Tibial nerve (tissue), 4 donors: ENCODE data around the gene HOXB4.

Source experiments
- CTCF ChIP-seq, 5 experiments: fragments of 200-600 bp in 3 of 5; fragments of 450-650 bp in 2 of 5; sonication (generic) in 3 of 5; IDR thresholded peaks; one replicate each; pipeline ENCODE4 v1.5.1; 2016 to 2019; ENCODE audit warnings: antibody characterized with exemption in 5 of 5, mild to moderate bottlenecking in 3 of 5, moderate library complexity in 2 of 5
- EP300 ChIP-seq, 2 donors: sonication (generic); formaldehyde crosslinking; IDR thresholded peaks; one replicate each; pipeline ENCODE4 v1.6.1; 2017; ENCODE audit warnings: antibody characterized with exemption in 2 of 2, mild to moderate bottlenecking in 1 of 2
- POLR2A ChIP-seq, 2 donors: fragments of 450-650 bp; IDR thresholded peaks; one replicate each; pipeline ENCODE4 v1.6.1; 2017; ENCODE audit warnings: antibody characterized with exemption in 2 of 2, mild to moderate bottlenecking in 2 of 2, moderate library complexity in 2 of 2

DNA sequence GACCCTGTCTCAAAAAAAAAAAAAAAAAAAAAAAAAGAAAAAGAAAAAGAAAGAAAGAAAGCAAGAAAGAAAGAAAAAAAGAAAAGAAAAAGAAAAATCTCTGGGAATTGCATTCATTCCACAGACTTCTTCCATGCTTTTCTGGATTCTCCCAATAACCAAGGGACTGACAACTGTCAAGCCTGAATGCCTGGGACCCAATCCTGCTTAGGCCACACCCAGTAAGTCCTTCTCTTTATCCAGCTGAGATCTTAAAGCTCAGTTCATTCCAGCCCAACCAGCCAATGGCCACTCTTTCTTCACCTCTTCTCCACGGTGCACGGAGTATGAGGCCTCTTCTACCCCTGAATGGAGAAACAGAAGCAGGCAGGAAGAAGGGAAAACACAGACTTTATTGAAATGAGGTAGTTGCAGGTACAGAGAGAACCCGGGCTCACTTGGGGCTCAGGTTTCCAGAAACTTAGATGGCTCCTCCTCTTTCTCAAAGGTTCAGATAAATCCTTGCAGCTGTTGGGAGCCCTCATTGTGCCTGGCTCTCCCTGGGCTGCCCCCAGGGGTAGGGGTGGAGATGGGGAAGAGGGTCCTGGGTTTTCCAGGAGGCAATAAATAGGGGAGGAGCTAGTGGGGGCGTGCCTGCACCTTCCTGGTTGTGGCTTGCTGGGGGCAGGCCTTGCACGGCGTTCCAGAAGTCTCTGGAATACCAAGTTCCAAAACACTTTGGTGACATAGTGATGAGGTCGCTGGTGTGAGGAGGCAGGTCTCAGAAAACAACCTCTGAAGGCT lies 49.8 kb downstream of the HOXB4 start:
- TF ChIP-seq CTCF (IDR thresholded peaks at IDR 0.05) (no peak), EP300 (IDR thresholded peaks at IDR 0.05) (no peak), POLR2A (IDR thresholded peaks at IDR 0.05) (no peak)
